IgD-negative memory B cell (primary cell): ENCODE results near the gene TPK1. TPM values are rescaled to one million over a fixed set of nuclear protein-coding genes. Genes with fewer than 3 reads are reported as not detected.

Source experiments
- H3K27ac Mint-ChIP-seq, 3 donors: one replicate each; pipeline ENCODE4 v1.8.0; 2020 to 2022; ENCODE audit warnings: mild to moderate bottlenecking in 3 of 3, mixed read lengths in 3 of 3, moderate library complexity in 1 of 3
- H3K27me3 Mint-ChIP-seq: one replicate; pipeline ENCODE4 v1.8.0; 2021; ENCODE audit warnings: mixed read lengths
- H3K36me3 Mint-ChIP-seq: one replicate; pipeline ENCODE4 v1.8.0; 2020; ENCODE audit warnings: mild to moderate bottlenecking, mixed read lengths
- H3K4me1 Mint-ChIP-seq, 3 donors: one replicate each; pipeline ENCODE4 v1.8.0; 2020 to 2022; ENCODE audit warnings: mixed read lengths in 3 of 3, mild to moderate bottlenecking in 1 of 3
- H3K4me3 Mint-ChIP-seq, 4 donors: one replicate each; pipeline ENCODE4 v1.8.0; 2020 to 2022; ENCODE audit warnings: mild to moderate bottlenecking in 4 of 4, mixed read lengths in 4 of 4, moderate library complexity in 3 of 4
- H3K9me3 Mint-ChIP-seq, 3 donors: one replicate each; pipeline ENCODE4 v1.8.0; 2020 to 2021; ENCODE audit warnings: mixed read lengths in 3 of 3, mild to moderate bottlenecking in 1 of 3
- polyA plus RNA-seq: library from polyadenylated mRNA; unstranded; fragments of 300-500 nt; fragmentation: Illumina TruSeq; gene quantifications from one replicate; pipeline ENCODE4 v1.2.3, GENCODE V29; 2021

Gene TPK1
- polyA plus RNA-seq, 1 donor from 2014 or later = 16.8 TPM

- no peaks in the 10 kb centered on the region for H3K27me3 Mint-ChIP-seq
- peaks cover 3% of the 10 kb centered on the region for H3K36me3 Mint-ChIP-seq
- peaks cover 4 to 17% (median 6%) of the 10 kb centered on the region in 3 donors for H3K9me3 Mint-ChIP-seq
- peak overlapping the region; percentile 94 to 95 (median 94) for H3K27ac Mint-ChIP-seq
- H3K4me1 Mint-ChIP-seq = peaks cover 21 to 31% (median 21%) of the 10 kb centered on the region in 3 donors
- H3K4me3 Mint-ChIP-seq = peak overlapping the region; percentile 95 to 98 (median 98)
These were observed 670 bp downstream of the TPK1 start for GRCh38 chr7:144835155-144835611.

- peaks cover 20 to 31% (median 23%) of the 10 kb centered on the region in 3 donors for H3K4me1 Mint-ChIP-seq
- peaks cover 3% of the 10 kb centered on the region for H3K36me3 Mint-ChIP-seq
- peak overlapping the region; percentile 95 to 98 (median 98) for H3K4me3 Mint-ChIP-seq
- H3K27ac Mint-ChIP-seq = peak overlapping the region; percentile 94 to 95 (median 94)
- H3K27me3 Mint-ChIP-seq = no peaks in the 10 kb centered on the region
- peaks cover 4 to 17% (median 5%) of the 10 kb centered on the region in 3 donors for H3K9me3 Mint-ChIP-seq
These were observed 1.2 kb downstream of the TPK1 start for GRCh38 chr7:144834641-144835144.

GRCh38 chr7:144830811-144831210, 5.0 kb downstream of the TPK1 start:
- no peak overlapping the region for H3K27ac Mint-ChIP-seq
- peaks cover 13 to 24% (median 18%) of the 10 kb centered on the region in 3 donors for H3K4me1 Mint-ChIP-seq
- H3K9me3 Mint-ChIP-seq = peaks cover 0 to 4% (median 0%) of the 10 kb centered on the region in 3 donors
- H3K4me3 Mint-ChIP-seq = peak overlapping the region in 1 of 4 donors; percentile 13
- no peaks in the 10 kb centered on the region for H3K27me3 Mint-ChIP-seq
- peaks cover 5% of the 10 kb centered on the region for H3K36me3 Mint-ChIP-seq

- peaks cover 5% of the 10 kb centered on the region for H3K36me3 Mint-ChIP-seq
- H3K4me1 Mint-ChIP-seq = peaks cover 18 to 26% (median 24%) of the 10 kb centered on the region in 3 donors
These were observed 5.6 kb downstream of the TPK1 start for GRCh38 chr7:144830024-144830785.

GRCh38 chr7:144827621-144828020, 8.2 kb downstream of the TPK1 start:
- H3K9me3 Mint-ChIP-seq = peaks cover 0 to 4% (median 0%) of the 10 kb centered on the region in 3 donors
- H3K4me1 Mint-ChIP-seq = peaks cover 18 to 23% (median 20%) of the 10 kb centered on the region in 3 donors
- no peaks in the 10 kb centered on the region for H3K27me3 Mint-ChIP-seq
- H3K4me3 Mint-ChIP-seq = no peak overlapping the region
- H3K36me3 Mint-ChIP-seq = peaks cover 5% of the 10 kb centered on the region
- H3K27ac Mint-ChIP-seq = no peak overlapping the region

More at GRCh38 chr7:144830024-144830785, 5.6 kb downstream of the TPK1 start:
- no peak overlapping the region for H3K27ac Mint-ChIP-seq
- no peaks in the 10 kb centered on the region for H3K27me3 Mint-ChIP-seq
- H3K4me3 Mint-ChIP-seq = peak overlapping the region in 1 of 4 donors; percentile 13
- H3K9me3 Mint-ChIP-seq = peaks cover 0 to 4% (median 0%) of the 10 kb centered on the region in 3 donors

- no peak overlapping the region for H3K27ac Mint-ChIP-seq
- peaks cover 0 to 4% (median 0%) of the 10 kb centered on the region in 3 donors for H3K9me3 Mint-ChIP-seq
- peaks cover 22 to 26% (median 23%) of the 10 kb centered on the region in 3 donors for H3K4me1 Mint-ChIP-seq
- H3K36me3 Mint-ChIP-seq = peaks cover 5% of the 10 kb centered on the region
- no peak overlapping the region for H3K4me3 Mint-ChIP-seq
- no peaks in the 10 kb centered on the region for H3K27me3 Mint-ChIP-seq
These were observed 9.6 kb downstream of the TPK1 start for GRCh38 chr7:144826208-144826607.

GRCh38 chr7:144824360-144824759, 11.5 kb downstream of the TPK1 start:
- no peaks in the 10 kb centered on the region for H3K9me3 Mint-ChIP-seq
- no peaks in the 10 kb centered on the region for H3K27me3 Mint-ChIP-seq
- no peak overlapping the region for H3K27ac Mint-ChIP-seq
- H3K4me3 Mint-ChIP-seq = no peak overlapping the region
- peaks cover 2% of the 10 kb centered on the region for H3K36me3 Mint-ChIP-seq
- H3K4me1 Mint-ChIP-seq = peaks cover 27 to 38% (median 31%) of the 10 kb centered on the region in 3 donors

GRCh38 chr7:144822223-144822622, 13.6 kb downstream of the TPK1 start:
- Mint-ChIP-seq H3K4me1 (peaks cover 41 to 51% (median 48%) of the 10 kb centered on the region in 3 donors), H3K36me3 (peaks cover 3% of the 10 kb centered on the region), H3K4me3 (no peak overlapping the region), H3K9me3 (no peaks in the 10 kb centered on the region), H3K27ac (no peak overlapping the region), H3K27me3 (no peaks in the 10 kb centered on the region)

- Mint-ChIP-seq H3K36me3 (peaks cover 3% of the 10 kb centered on the region), H3K9me3 (no peaks in the 10 kb centered on the region), H3K4me1 (peaks cover 42 to 55% (median 50%) of the 10 kb centered on the region in 3 donors), H3K27ac (peak overlapping the region in 1 of 3 donors; percentile 18), H3K27me3 (no peaks in the 10 kb centered on the region), H3K4me3 (peak overlapping the region in 1 of 4 donors; percentile 3)
These were observed 14.8 kb downstream of the TPK1 start for GRCh38 chr7:144821067-144821466.

- H3K4me1 Mint-ChIP-seq = peaks cover 37 to 52% (median 51%) of the 10 kb centered on the region in 3 donors
- peaks cover 3% of the 10 kb centered on the region for H3K36me3 Mint-ChIP-seq
- H3K4me3 Mint-ChIP-seq = peak overlapping the region in 1 of 4 donors; percentile 9
- H3K27me3 Mint-ChIP-seq = no peaks in the 10 kb centered on the region
- H3K9me3 Mint-ChIP-seq = no peaks in the 10 kb centered on the region
- peak overlapping the region in 1 of 3 donors; percentile 18 for H3K27ac Mint-ChIP-seq
These were observed 15.3 kb downstream of the TPK1 start for GRCh38 chr7:144820552-144820951.

- peak overlapping the region in 2 of 3 donors; percentile 10 to 95 for H3K27ac Mint-ChIP-seq
- peaks cover 28 to 46% (median 44%) of the 10 kb centered on the region in 3 donors for H3K4me1 Mint-ChIP-seq
- no peaks in the 10 kb centered on the region for H3K27me3 Mint-ChIP-seq
- peaks cover 3% of the 10 kb centered on the region for H3K36me3 Mint-ChIP-seq
- no peak overlapping the region for H3K4me3 Mint-ChIP-seq
- no peaks in the 10 kb centered on the region for H3K9me3 Mint-ChIP-seq
These were observed 16.3 kb downstream of the TPK1 start for GRCh38 chr7:144819566-144819965.

GRCh38 chr7:144818511-144818910, 17.3 kb downstream of the TPK1 start:
- Mint-ChIP-seq H3K9me3 (no peaks in the 10 kb centered on the region), H3K4me3 (peak overlapping the region in 3 of 4 donors; percentile 23 to 83 (median 61)), H3K27me3 (no peaks in the 10 kb centered on the region), H3K36me3 (peaks cover 3% of the 10 kb centered on the region), H3K27ac (peak overlapping the region; percentile 16 to 95 (median 76)), H3K4me1 (peaks cover 28 to 44% (median 44%) of the 10 kb centered on the region in 3 donors)

- Mint-ChIP-seq H3K36me3 (peaks cover 3% of the 10 kb centered on the region), H3K4me1 (peaks cover 37 to 57% (median 52%) of the 10 kb centered on the region in 3 donors), H3K27ac (no peak overlapping the region), H3K9me3 (no peaks in the 10 kb centered on the region), H3K27me3 (no peaks in the 10 kb centered on the region), H3K4me3 (no peak overlapping the region)
These were observed 18.9 kb downstream of the TPK1 start for GRCh38 chr7:144817001-144817400.

- no peak overlapping the region for H3K4me3 Mint-ChIP-seq
- no peaks in the 10 kb centered on the region for H3K9me3 Mint-ChIP-seq
- peaks cover 3% of the 10 kb centered on the region for H3K36me3 Mint-ChIP-seq
- no peaks in the 10 kb centered on the region for H3K27me3 Mint-ChIP-seq
- H3K4me1 Mint-ChIP-seq = peaks cover 35 to 52% (median 39%) of the 10 kb centered on the region in 3 donors
- H3K27ac Mint-ChIP-seq = no peak overlapping the region
These were observed 21.6 kb downstream of the TPK1 start for GRCh38 chr7:144814299-144814698.
